NCI-H526 treated with DMSO at 0.1 percent for 48 hours (cell line): ENCODE data around the gene DCAF8.
A peak's percentile ranks its signal among the peaks of the same experiment; 100 is the strongest.

Experiments
- DNase-seq: peaks from one replicate; lab custom pipeline; 2025; lab: John Stamatoyannopoulos, UW

DCAF8 gene

DNA sequence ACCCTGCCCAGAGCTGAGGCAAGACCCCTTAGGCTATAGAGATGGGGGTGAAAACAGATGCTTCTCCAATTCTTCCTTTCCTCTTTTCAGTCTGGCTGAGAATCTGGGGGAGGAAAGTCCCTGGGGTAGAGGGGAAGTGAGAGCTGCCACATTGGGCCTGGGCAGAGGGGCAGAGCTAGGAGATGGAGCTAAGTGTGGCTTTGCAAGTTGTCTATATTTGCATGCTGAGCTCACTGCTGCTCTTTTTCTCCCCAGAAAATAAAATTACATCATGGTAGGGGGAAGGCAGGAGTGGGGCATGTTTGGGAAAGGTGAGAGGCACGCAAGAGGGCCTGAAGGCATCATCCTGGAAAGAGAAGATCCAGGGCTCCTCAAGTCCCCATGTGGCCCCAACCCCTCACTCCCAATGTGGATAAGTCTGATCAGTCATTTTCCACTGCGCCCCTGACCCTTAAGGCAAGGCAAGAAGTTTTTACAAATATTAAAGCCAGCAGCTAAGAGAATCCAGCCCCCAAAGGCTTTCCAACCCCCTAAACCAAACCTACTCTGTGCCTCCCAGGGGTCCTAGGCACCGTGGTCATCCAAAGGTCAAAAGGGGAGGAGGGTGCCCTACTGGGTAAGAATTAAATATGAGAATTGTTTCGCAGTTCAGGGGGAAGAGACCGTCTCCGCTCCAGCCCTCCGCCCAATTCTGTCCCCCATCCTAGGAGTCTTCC, 57.7 kb downstream of the DCAF8 start:
- DNase-seq = no peak

GRCh38 chr1:160200786-160201185, 61.6 kb downstream of the DCAF8 start:
- DNase-seq = no peak

- DNase-seq = no peak
Measured at GRCh38 chr1:160197231-160197630, 65.1 kb downstream of the DCAF8 start.

- DNase-seq = no peak
Measured at GRCh38 chr1:160196143-160196542, 66.2 kb downstream of the DCAF8 start.

- no peak for DNase-seq
Measured at GRCh38 chr1:160194737-160195059, 67.7 kb downstream of the DCAF8 start.

DNA sequence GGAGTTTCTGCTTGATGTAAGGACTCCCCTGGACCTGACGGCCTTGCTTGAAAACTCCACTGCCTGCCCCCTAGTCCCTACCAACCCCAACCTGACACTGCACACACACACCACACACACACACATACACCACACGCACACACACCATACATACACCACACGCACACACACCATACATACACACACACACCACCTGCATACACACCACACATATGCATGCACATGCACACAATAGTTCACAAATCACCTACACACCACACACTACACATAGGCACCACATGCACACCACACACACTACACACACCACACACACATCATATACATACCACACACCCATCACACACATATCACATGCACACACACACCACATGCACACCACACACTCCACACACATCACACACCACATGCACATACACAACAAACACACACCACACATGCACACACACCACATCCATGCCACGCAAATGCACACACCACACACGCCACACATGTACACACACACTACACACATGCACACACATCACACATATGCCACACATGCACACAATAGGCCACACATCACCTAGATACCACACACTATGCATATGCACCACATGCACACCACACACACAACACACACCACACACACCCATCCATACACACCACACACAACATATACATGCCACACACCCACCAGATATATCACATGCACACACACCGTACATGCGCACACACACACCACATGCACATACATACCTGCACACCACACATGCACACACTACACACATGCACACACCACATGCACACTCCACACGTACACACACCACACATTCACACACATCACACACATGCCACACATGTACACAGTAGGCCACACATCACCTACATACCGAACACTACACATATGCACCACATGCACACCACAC, 68.3 kb downstream of the DCAF8 start:
- no peak for DNase-seq

DNA sequence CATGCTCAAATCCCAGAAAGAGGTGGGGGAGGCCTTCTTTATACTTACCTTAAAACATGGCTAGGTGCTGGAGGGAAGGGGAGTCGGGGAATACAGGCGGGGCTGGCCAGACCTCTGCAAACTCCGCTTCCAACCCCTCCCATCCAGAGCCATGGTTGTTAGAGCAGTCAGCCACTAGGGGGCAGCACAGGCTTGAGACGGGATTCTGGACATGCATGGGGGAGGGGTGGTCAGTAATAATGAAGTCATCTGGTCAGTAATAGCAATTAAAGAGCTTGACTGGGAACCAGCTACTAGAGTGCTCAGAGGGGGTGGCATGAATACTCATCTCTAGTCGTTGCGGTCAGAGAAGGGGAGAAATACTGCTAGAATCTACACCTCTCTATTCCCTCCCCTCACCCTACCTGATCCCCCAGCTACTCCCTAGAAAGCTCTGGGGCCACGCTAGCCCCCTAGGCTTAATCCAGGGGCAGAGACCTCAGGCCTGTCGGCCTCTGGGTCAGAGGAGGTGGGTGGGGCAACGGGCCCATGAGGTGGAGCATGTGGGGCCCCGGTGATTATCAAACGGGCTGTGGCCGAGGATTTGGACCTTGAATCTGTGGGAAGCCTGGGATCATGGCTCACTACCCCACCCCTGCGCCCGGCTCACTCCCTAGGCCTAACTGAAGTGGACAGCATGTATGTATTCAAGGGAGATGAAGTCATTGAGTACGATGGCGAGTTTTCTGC, 69.1 kb downstream of the DCAF8 start:
- DNase-seq = peak; percentile 67

DNA sequence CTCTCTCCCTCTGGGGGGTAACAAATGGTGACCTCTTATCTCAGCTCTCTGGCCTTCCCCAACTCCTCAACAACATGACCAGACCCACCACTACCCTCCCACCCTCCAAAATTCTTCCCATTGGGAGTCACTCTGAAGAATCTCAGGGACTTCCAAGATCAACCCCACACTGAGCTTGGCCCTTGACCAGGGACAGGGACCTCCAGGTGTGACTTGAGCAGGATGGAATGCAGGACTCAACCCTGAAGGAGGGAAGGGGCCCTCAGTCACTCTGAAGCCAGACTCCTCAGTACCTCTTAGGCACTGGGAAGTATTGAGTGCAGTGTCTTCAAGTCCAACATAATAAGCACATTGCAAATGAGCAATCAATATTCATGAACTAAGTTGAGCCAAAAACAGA, 70.1 kb downstream of the DCAF8 start:
- no peak for DNase-seq

DNA sequence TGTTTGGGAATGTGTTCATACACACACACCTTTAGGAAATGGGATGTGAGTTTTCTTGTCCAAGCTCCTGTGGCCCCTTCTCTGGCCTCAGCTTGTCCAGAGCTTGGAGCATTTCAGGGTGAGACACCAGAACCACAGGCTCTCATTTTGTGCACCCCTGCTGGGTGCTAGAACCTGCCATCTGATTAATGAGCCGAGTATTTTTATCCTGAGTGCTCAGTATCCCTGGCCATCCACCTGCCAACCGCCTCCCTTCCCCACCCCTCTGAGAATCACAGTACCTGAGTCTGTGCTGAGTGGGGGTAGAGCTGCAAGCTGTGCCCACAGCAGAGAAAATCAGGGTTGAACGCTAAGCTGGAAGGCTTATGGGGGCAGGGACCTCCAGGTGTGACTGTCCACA, 70.6 kb downstream of the DCAF8 start:
- DNase-seq = no peak

- no peak for DNase-seq
Measured at GRCh38 chr1:160189649-160190625, 72.4 kb downstream of the DCAF8 start, which contains the start of gene CASQ1. Gene CASQ1 (plus strand): TSS chr1:160190575. CDS start chr1:160190752, 177 bp downstream.

DNA sequence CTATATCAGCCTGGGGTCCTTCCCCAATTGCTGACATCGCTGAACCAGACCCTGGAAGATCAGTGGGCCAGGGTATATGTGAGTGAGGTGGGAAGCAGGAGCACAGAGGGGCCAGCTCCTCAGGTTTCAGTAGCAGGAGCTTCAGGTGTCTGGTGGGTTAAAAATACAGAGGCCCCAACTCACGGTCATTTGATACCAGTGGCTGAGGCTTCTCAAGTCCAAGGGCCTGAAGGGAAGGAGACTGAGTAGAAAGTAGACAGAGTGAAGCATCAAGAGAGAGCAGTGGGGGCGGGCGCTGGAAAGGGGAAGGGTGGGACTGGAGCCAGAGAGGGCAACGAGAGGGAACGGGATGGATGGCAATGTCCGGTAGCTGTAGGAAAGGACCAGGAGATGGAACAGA, 74.0 kb downstream of the DCAF8 start:
- DNase-seq = no peak

DNA sequence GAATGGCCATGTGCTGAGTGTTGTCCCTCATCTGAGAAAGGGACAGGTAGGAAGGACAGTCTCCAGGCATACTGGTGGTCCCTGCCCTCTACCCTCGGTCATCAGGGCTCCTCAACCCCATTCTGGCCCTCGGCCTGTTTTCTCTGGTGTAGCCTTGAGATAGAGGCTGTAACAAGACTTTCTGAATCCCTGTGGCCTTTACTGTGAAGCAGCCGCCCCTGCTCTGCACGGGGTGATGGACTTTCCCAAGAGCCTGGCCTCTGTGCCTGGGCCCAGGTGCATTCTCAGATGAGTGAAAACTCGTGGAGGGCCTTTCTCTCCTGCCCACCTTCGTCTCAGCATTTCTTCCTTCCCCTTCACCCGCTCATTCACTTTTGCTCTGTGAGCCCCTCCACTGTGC, 74.9 kb downstream of the DCAF8 start:
- DNase-seq = no peak

DNA sequence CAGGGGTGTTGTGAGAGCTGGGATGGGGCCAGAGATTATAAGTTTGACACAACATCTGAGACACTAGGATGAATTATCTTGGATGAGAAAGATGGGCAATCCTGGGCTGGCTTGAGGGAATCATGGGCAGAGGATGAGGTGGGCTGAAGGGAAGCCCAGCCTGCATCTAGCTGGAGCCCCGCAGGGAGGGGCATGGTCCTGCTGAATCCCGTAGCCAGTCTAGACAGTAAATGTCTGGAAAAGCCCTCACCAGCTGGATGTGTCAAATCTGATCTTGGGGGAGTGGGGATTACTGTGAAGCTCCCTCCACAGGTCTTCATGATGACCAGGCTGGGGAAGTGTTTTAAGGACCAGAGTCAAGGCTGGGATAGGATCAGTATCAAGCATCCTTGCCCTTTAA, 75.6 kb downstream of the DCAF8 start:
- DNase-seq = no peak

DNA sequence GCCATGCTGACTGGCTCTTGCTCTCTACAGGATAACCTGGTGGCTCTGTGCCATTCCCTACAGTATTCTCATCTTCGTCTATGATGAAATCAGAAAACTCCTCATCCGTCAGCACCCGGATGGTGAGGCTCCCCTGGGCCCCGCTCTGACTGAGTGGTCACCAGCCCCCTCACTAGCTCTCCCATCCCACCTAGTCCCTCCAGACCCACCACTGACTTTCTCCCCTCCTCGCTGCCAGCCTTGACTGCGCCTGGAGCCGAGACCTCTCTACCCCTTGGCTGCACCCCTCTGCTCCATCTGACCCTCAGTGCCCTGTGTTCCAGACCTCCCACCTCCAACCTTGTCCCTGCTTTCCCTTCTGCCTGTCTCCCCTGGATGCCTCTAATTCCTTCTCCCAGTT, 76.1 kb downstream of the DCAF8 start:
- DNase-seq = no peak

- DNase-seq = no peak
Measured at GRCh38 chr1:160179336-160179735, 83.0 kb downstream of the DCAF8 start.

DNA sequence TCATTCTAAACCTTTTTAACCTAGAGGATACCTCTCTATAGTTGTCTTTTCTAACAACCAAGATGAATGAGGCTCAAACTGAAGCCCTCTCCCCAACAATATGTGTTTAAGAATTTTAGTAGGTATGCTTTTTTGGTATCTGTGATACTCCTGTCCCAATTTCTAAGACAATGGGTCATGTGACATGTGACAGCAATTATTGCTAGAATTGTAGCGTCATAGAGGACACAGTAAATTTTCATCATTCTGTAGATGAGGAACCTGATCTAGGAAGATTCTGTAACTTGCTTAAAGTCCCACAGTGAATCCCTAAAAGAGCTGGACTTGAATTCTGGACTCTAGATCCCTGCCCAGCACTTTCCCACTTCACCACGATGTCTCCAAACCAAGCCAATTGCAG, 83.6 kb downstream of the DCAF8 start:
- no peak for DNase-seq

GRCh38 chr1:160177667-160178066, 84.7 kb downstream of the DCAF8 start:
- no peak for DNase-seq

DNA sequence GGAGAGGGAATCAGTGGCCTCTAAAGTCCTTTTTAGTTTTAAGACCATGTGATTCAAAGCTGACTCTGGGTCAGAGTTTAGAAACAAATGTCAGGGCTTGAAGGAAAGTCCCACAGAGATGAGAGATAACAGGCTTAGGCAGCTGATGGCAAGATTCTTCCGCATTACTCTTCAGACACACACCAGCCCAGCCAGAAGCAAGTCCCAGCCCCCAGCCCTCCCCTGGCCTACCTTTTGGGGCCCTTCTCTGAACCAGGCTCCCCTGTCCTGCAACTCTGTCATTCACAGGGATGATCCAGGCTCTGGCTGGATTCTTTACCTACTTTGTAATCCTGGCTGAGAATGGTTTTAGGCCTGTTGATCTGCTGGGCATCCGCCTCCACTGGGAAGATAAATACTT, 85.1 kb downstream of the DCAF8 start:
- DNase-seq = no peak

DNA sequence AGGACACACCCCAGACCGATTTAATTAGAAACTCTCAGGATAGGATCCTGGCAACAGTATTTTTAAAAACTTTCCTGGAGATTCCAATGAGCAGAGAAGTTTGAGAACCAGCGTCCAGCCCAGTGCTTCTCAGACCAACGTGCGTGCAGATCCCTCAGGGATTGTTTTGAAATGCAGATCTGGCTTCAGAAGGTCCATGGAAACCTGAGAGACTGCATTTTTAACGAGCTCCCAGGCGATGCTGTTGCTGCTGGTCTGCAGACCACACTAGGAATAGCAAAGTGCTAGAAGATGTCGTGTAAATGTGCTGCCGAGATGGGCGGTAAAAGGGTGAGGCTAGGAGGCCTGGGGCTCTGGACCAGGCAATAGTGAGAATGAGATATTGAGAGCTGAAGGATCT, 90.4 kb downstream of the DCAF8 start:
- no peak for DNase-seq

- no peak for DNase-seq
Measured at GRCh38 chr1:160171354-160171753, 91.0 kb downstream of the DCAF8 start.

- DNase-seq = no peak
Measured at GRCh38 chr1:160169553-160170399, 92.6 kb downstream of the DCAF8 start.
